GM23338 (cell line): Measurements from ENCODE around the gene TENM4. TPM values are rescaled to one million over a fixed set of nuclear protein-coding genes. Genes with fewer than 3 reads are reported as not detected.

Experiments
- ETS1 ChIP-seq: IDR thresholded peaks from 2 replicates; pipeline ENCODE4 v1.6.1; 2016; ENCODE audit warnings: antibody characterized with exemption
- EZH2 ChIP-seq: fragments of 200-600 bp; sonication (generic); IDR thresholded peaks from one replicate; pipeline ENCODE4 v1.8.0; 2017; ENCODE audit warnings: antibody characterized with exemption, mild to moderate bottlenecking, low read depth; ENCODE audit not compliant: unreplicated experiment
- REST ChIP-seq: IDR thresholded peaks from one replicate; pipeline ENCODE4 v1.6.1; 2018; ENCODE audit warnings: antibody characterized with exemption; ENCODE audit not compliant: unreplicated experiment
- ZNF462 ChIP-seq: fragments of 250-450 bp; sonication (Bioruptor Pico); IDR thresholded peaks from 2 replicates; pipeline ENCODE4 v1.5.0; 2020; ENCODE audit warnings: mild to moderate bottlenecking, moderate library complexity
- polyA plus RNA-seq: library from polyadenylated mRNA; unstranded; fragments of >200 nt; fragmentation: Nextera tagmentation; extraction: Ambion mirVana; gene quantifications from 2 replicates; pipeline ENCODE4 v1.2.1, GENCODE V29; 2016
- total RNA-seq: library from RNA; depleted of rRNA; stranded (reverse); fragments of >200 nt; shearing (Covaris generic); gene quantifications from 2 replicates; pipeline ENCODE4 v1.2.3, GENCODE V29; 2014

Gene TENM4
- total and polyA plus RNA-seq, 2 experiments from 2014 or later, result 7.3 TPM

GRCh38 chr11:79007771-79008402, 432.9 kb downstream of the TENM4 start (continued):
- no peak for TF ChIP-seq ZNF462
- TF ChIP-seq ETS1, result no peak
- TF ChIP-seq EZH2, result no peak
- TF ChIP-seq REST, result no peak
